ENCODE data around the gene MACC1.

The MACC1 gene

DNA sequence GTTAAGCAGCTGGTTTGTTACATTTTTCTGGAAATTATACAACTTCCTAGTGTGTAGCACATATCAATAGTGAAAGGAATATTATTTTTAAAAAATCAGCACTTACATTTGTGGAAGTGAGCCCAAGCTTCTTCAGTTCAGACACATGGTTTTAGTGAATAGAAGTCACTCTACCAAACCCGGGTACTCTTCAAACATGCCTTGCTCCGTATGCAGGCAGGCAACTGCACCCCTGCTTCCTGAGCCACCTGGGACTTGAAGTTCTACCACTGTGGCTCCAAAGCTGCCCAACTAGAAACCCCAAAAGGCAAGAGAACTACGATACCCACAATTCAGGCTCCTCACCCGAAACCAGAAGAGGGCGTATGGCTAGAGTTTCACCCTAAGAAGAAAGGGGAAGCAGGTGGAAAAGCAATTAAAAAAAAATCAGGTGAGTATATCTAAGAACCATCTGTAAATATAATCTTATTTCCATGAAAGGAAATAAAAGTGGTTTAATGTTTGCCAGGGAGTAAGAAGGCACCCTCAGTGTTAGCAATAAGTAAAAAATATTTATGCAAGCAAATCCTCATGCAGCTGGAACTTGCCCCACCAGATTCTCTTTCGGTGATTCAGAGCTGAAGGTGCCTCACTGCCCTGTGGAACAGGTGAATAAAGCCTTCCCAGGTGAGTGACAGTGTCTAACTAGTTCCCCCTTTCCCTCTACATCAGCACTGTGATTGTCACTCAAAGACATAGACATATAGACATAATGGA lies at the start of gene MACC1:
TSS of gene MACC1 (minus strand) at position 192 of the 756 bp plus-strand sequence. CDS start 55,522 bp downstream, outside the sequence.
- no peak for DNase-seq

DNA sequence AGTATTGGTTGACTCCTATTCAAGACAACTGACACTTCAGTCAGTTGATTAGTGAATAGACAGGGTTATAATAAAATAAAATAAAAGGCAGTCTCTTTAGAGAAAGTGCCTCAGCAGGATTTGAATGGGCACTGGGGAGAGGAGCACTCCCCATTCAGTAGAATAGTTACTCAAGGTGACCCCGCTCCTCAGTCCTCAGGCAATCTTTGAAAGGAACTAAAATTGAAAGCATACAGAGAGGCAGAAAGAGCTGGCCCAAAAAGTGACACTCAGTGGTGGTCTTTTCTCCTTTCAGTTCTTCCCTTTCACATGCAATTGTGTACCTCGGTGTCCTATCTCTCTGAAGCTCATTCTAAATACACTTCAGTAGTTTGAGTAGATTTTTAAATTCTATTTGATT lies 47.4 kb upstream of the MACC1 start:
- no peak for DNase-seq

- no peak for DNase-seq
Observed at GRCh38 chr7:20260223-20260622, 43.0 kb upstream of the MACC1 start.

GRCh38 chr7:20257212-20257611 lies 40.0 kb upstream of the MACC1 start:
- DNase-seq, result no peak

GRCh38 chr7:20249920-20250319 lies 32.7 kb upstream of the MACC1 start:
- DNase-seq, result no peak

DNA sequence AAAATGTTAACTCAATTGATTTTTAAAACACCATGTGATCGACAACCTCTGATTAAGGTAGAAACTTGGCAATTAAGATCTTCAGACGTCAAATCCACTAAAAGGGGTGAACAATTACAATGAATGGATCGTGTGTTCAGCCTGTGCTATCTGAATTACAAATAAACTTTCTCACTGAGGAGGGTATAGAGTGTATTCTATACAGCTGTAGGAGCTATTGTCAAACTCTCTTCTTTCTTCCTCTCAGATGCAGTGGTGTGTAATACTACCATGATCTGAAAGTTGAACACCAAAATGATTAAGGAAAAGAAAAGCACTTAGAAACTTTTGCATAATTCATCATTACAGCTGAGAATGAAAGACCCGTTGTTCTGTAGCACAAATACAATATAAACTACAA lies 32.2 kb upstream of the MACC1 start:
- no peak for DNase-seq

DNA sequence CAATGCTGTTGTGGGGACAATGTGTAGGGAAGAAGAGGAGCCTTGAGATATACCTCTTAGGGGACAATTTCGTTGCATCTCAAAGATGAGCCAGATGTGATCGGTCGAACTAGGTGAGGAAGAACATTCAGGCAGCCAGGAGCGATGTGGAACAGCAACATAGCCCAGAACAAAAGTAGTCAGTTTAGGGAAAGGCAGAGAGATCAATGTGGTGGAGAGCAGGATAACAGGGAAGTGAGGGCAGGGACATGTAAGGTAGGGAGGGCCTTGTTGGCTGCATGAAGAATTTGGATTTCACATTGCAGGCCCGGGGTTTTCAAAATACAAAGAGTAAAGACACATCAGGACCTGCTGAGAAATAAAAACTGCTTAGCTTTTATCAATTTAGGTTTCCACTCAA lies 29.1 kb upstream of the MACC1 start:
- DNase-seq, result no peak

DNA sequence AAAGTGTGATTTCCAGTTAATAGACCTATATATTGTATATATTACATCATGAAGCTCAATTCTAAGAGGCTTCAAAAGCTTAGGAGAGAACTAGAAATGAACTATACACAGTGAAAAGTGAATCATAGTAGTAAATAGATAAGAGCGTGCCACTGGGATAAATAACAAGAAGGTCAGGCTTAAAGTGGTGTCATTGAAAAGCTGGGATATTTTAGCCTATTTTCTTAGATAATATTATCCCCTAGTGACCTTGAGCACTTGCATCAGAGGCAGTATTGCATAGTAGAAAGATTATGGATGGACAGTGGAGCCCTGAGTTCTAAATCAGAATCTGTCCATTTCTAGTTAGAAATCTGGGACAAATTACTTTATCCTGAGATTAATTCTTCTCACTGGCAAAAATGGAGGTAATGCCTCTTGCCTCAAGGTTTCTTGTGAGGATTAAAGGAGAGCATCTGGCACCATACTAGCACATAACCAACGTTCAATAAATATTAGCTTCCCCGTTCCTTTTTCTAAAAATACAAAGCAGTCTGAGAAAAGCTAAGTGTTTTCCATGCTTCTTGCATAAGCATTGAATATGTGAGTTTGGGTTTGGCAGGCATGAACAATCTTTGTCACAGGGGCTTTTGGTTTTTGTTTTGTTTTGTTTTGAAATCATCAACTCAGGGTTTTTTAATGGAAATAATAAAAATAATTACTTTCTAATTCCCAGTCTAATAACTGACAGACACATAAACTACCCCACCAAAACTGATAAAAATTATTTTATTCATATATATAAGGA lies 27.3 kb upstream of the MACC1 start:
- DNase-seq, result no peak

- no peak for DNase-seq
Observed at GRCh38 chr7:20241911-20242261, 24.7 kb upstream of the MACC1 start.

DNA sequence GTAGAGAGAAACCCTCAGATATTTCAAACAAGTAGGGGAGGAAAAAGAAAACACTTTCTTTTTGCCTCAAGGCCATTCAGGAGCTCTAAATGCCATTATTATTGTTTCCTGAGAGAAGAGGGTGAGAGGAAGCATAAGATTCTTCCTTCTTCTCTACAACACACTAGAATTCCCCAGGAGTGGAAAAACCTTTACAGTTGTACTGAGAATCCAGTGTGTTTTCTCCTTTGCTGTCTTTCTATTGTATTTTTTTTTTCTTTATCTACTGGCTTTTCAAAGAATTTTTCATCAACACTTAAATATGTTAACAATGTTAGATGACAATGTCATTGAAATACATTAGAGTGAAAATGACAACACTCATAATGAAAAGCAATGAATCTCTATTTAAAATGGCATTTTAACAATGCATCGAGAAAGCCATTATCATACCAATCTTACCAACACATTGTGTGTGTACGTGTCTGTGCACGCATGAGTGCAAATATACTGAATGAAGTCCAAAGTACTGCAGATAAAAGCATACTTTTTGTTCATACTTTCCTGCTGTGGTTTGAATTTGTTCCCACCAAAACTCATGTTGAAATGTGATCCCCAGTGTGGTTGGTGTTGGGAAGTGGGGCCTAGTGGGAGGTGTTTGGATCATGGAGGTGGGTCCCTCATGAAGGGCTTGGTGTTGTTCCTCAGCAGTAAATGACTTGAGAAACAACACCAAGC lies 24.2 kb upstream of the MACC1 start:
- no peak for DNase-seq

GRCh38 chr7:20240080-20240926 lies 23.1 kb upstream of the MACC1 start:
- no peak for DNase-seq

GRCh38 chr7:20238754-20239324 lies 21.7 kb upstream of the MACC1 start:
- DNase-seq, result no peak

GRCh38 chr7:20238194-20238753 lies 21.1 kb upstream of the MACC1 start:
- DNase-seq, result no peak

GRCh38 chr7:20237464-20238193 lies 20.4 kb upstream of the MACC1 start:
- DNase-seq, result no peak

DNA sequence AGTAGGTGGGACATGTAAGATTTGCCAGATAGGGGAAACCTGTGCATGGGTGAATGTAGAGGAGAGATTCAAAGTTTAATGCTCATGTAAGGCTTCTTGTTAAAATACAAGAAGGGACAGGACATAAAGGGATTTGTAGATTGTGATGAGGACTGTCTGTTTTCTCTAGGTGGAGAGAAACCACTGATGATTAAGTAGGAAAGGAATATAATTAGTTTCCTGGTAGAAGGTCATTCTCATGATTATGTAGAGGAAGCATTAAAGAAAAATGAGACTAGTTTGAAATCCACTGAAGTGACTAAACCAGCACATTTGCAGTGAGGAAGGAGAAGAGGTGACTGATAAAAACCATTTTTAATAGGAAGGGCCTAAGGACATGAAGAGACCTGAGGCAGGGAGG lies 19.6 kb upstream of the MACC1 start:
- no peak for DNase-seq

GRCh38 chr7:20236043-20236442 lies 18.9 kb upstream of the MACC1 start:
- no peak for DNase-seq

DNA sequence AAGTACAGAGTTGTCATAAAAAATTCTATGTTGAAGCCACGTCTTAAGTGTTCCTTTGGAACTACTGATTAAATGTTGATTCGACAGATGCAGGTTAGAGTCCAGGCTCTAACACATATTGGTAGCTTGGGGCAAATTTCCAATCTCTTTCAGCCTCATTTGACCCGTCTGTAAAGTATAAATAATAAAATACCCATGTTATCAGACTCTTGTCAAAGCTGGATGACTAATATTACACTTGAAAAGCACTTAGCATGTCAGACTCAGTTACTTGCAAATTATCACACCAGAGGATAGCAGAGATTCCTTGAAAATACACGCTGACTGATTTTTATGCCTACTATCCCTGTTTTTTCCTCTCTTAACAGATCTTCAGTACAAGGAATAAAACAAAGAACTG lies 18.1 kb upstream of the MACC1 start:
- no peak for DNase-seq

DNA sequence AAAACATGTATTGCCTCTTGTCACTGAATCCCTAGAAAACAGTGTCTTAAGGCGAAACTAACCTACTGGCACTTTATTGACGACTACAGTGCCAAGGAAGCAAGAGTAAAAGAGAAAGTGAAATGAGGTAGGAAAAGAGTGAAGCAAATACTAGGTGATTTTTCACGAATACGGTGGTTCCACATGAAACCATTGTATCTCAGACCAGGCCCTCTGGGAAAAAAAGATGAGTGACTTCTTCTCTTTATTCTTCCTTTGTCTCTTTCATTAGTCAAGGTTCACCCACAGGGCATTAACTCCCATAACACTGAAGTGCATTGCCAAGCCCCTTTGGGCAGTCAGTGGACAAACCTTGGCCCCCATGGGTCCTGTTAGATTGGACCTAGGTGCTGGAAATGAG lies 16.2 kb upstream of the MACC1 start:
- DNase-seq, result no peak

DNA sequence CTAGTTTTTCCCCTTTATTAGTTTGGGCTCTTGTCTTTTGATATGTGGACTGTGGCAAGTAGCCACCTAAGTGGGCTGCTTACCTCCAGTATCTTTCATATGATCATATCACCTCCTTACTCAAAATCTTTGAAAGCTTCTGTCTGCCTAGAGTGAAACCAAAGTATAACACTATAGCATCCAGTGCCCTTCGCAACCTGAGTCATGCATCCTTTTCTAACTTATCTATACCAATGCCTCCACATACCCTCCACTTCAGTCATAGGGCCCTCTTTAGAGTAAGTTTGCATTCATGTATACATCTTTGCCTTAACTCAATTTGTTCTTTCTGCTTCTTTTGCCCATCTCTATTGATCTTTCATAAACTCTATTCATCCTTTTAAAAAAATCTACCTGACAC lies 15.7 kb upstream of the MACC1 start:
- no peak for DNase-seq

GRCh38 chr7:20229646-20230500 lies 12.7 kb upstream of the MACC1 start:
- no peak for DNase-seq

DNA sequence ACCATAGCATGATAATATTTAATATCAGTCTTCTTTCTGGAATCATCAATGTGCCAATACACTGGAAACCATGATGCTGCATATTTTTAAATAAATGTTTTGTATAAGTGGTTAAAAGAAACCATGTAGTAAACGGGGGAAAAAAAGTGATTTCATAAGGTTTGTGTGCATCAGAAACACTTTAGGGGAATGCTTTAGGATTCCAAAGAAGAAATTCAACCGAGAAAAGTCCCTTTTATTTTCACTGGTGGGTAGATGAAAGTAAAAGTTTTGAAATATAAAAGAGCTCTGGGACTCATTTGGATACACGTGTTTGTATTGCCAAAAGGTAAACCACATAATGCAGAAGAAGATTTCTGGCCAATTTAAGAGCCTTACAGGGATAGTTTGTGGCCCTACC lies 11.9 kb upstream of the MACC1 start:
- DNase-seq, result no peak
